ENCODE measurements around the gene MCAT.

DNA sequence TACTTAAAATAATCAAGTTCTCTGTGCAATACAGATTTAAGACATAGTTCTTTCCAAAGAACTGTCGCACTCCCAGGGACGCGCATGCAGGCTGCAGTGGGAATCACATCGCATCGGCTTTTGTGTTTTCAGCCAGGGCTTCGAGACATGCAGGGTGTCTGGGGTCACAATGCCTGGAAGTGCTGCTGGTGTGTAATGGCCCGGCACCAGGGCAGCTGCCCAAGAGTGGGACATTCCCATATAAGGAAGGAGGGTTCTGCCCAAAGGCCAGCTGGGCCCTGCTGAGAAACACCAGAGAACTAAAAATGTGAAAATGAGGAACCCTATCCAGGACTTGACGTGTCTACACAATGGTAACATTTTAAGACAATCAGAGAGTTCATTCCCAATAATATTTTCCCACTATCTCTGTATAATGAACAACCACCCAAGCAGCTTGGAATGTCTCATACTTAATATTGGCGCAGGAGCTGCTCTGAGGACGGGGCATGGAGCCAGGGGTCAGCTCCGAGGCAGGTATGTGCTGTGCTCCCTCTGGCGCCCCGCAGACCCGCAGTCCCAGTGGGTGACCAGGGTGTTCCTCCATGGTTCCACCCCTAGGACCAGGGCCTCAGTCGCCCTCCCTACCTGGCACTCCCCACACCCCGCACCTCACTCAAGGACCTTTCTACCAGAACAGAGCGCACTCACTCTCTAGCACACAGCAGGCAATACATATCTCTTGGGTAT is 11.3 kb downstream of the MCAT start:
- TF ChIP-seq, protein P1, sequence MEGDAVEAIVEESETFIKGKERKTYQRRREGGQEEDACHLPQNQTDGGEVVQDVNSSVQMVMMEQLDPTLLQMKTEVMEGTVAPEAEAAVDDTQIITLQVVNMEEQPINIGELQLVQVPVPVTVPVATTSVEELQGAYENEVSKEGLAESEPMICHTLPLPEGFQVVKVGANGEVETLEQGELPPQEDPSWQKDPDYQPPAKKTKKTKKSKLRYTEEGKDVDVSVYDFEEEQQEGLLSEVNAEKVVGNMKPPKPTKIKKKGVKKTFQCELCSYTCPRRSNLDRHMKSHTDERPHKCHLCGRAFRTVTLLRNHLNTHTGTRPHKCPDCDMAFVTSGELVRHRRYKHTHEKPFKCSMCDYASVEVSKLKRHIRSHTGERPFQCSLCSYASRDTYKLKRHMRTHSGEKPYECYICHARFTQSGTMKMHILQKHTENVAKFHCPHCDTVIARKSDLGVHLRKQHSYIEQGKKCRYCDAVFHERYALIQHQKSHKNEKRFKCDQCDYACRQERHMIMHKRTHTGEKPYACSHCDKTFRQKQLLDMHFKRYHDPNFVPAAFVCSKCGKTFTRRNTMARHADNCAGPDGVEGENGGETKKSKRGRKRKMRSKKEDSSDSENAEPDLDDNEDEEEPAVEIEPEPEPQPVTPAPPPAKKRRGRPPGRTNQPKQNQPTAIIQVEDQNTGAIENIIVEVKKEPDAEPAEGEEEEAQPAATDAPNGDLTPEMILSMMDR (IDR thresholded peaks at IDR 0.05; ENCODE audit: extremely low read depth in 1 of 2, insufficient read depth in 1 of 2, low read depth in 1 of 2, low read length in 2 of 2) = no peak
- TF ChIP-seq MYC (IDR thresholded peaks at IDR 0.05; ENCODE audit: low read depth, low read length) = no peak
- no peak for TF ChIP-seq POLR2AphosphoS5 (IDR thresholded peaks at IDR 0.05; ENCODE audit: insufficient read depth, low read depth, low read length)
- TF ChIP-seq EZH2 (IDR thresholded peaks at IDR 0.05; ENCODE audit: borderline replicate concordance, low read depth, low read length, severe bottlenecking) = no peak
- no peak for TF ChIP-seq POLR2A (IDR thresholded peaks at IDR 0.05; ENCODE audit: low read depth, low read length)

Data from endothelial cell of umbilical vein (primary cell).